ENCODE data around the gene C1QTNF7.

The C1QTNF7 gene

GRCh38 chr4:15400981-15401671 lies 26.7 kb upstream of the C1QTNF7 start:
- peak; percentile 96 for DNase-seq (ENCODE audit: low read depth)
- H3K4me3 ChIP-seq (ENCODE audit: low read length), result no peak overlapping the region
- peak; percentile 13 for TF ChIP-seq CTCF (conservative IDR thresholded peaks at IDR 0.05; ENCODE audit: low read length)

- DNase-seq (ENCODE audit: low read depth), result peak; percentile 81
- no peak overlapping the region for H3K4me3 ChIP-seq (ENCODE audit: low read length)
- TF ChIP-seq CTCF (conservative IDR thresholded peaks at IDR 0.05; ENCODE audit: low read length), result no peak
Observed at GRCh38 chr4:15402146-15402545, 25.7 kb upstream of the C1QTNF7 start.

- no peak for TF ChIP-seq CTCF (conservative IDR thresholded peaks at IDR 0.05; ENCODE audit: low read length)
- H3K4me3 ChIP-seq (ENCODE audit: low read length), result no peak overlapping the region
- no peak for DNase-seq (ENCODE audit: low read depth)
Observed at GRCh38 chr4:15402974-15403373, 24.9 kb upstream of the C1QTNF7 start.

GRCh38 chr4:15405018-15405417 lies 22.8 kb upstream of the C1QTNF7 start:
- no peak for DNase-seq (ENCODE audit: low read depth)
- no peak for TF ChIP-seq CTCF (conservative IDR thresholded peaks at IDR 0.05; ENCODE audit: low read length)
- H3K4me3 ChIP-seq (ENCODE audit: low read length), result no peak overlapping the region

GRCh38 chr4:15410750-15411149 lies 17.1 kb upstream of the C1QTNF7 start:
- no peak for TF ChIP-seq CTCF (conservative IDR thresholded peaks at IDR 0.05; ENCODE audit: low read length)
- DNase-seq (ENCODE audit: low read depth), result no peak
- no peak overlapping the region for H3K4me3 ChIP-seq (ENCODE audit: low read length)

- no peak for DNase-seq (ENCODE audit: low read depth)
- TF ChIP-seq CTCF (conservative IDR thresholded peaks at IDR 0.05; ENCODE audit: low read length), result no peak
- H3K4me3 ChIP-seq (ENCODE audit: low read length), result no peak overlapping the region
Observed at GRCh38 chr4:15412461-15412860, 15.4 kb upstream of the C1QTNF7 start.

- TF ChIP-seq CTCF (conservative IDR thresholded peaks at IDR 0.05; ENCODE audit: low read length), result no peak
- H3K4me3 ChIP-seq (ENCODE audit: low read length), result no peak overlapping the region
- DNase-seq (ENCODE audit: low read depth), result no peak
Observed at GRCh38 chr4:15413010-15413622, 14.7 kb upstream of the C1QTNF7 start.

All from AG10803 (cell line).